Endothelial cell of umbilical vein (primary cell): ENCODE data around the gene REG3G. TPM values are rescaled to one million over a fixed set of nuclear protein-coding genes. Genes with fewer than 3 reads are reported as not detected.

ENCODE experiments used
- BruUV-seq: library from RNA; stranded (reverse); fragments of 400-500 nt; replicated peaks from 2 replicates; lab custom pipeline; 2021; lab: Mats Ljungman, UMichigan
- CTCF ChIA-PET: fragments of 300-600, 350-600 bp; sonication (Branson Sonifier 250); formaldehyde crosslinking; loops from one replicate; lab custom pipeline; 2021; ENCODE audit warnings: antibody characterized with exemption, inconsistent platforms; lab: Charles Lee
- POLR2A ChIA-PET: fragments of 300-600, 350-600 bp; sonication (Branson Sonifier 250); formaldehyde crosslinking; loops from one replicate; lab custom pipeline; 2021; ENCODE audit warnings: antibody characterized with exemption, inconsistent platforms; lab: Charles Lee
- DNase-seq: peaks from one replicate; pipeline ENCODE4 v3.0.0-alpha.2; 2011; ENCODE audit warnings: low read depth, low spot score
- FAIRE-seq: peaks from 2 replicates; lab custom pipeline; 2011; peaks lifted over from hg19 to GRCh38; lab: Jason Lieb, UNC
- H2AFZ ChIP-seq: 2 replicates; pipeline ENCODE4 v1.6.0; 2012; ENCODE audit warnings: low read depth, low read length, control low read depth, inconsistent platforms
- H3K27ac ChIP-seq: 2 replicates; pipeline ENCODE4 v1.5.1; 2011; ENCODE audit warnings: low read depth, mild to moderate bottlenecking, control low read depth, low read length, moderate library complexity; ENCODE audit not compliant: insufficient read depth
- H3K27me3 ChIP-seq, 2 experiments: 2 replicates each; pipeline versions ENCODE4 v1.6.0 to v1.6.1; 2011; ENCODE audit warnings: low read length in 2 of 2, mixed read lengths in 1 of 2; ENCODE audit not compliant: control insufficient read depth in 2 of 2, insufficient read depth in 2 of 2
- H3K36me3 ChIP-seq, 2 experiments: 2 replicates in 1 of 2; 3 replicates in 1 of 2; pipeline ENCODE4 v1.5.1; 2011; ENCODE audit warnings: low read length in 2 of 2, mild to moderate bottlenecking in 1 of 2, moderate library complexity in 1 of 2; ENCODE audit not compliant: control insufficient read depth in 2 of 2, insufficient read depth in 2 of 2; ENCODE audit errors: extremely low read depth in 1 of 2
- H3K4me1 ChIP-seq: 3 replicates; pipeline ENCODE4 v1.5.1; 2011; ENCODE audit warnings: mild to moderate bottlenecking, low read length; ENCODE audit not compliant: control insufficient read depth, insufficient read depth; ENCODE audit errors: extremely low read depth
- H3K4me2 ChIP-seq: 2 replicates; pipeline ENCODE4 v1.6.1; 2011; ENCODE audit warnings: low read length, control low read depth, mixed read lengths; ENCODE audit not compliant: insufficient read depth
- H3K4me3 ChIP-seq, 3 experiments: fragments of 200-600 bp in 1 of 3; sonication (generic), shearing (Covaris generic) in 1 of 3; replicated peaks in 1 of 3; 2 replicates each; pipeline ENCODE4 v1.5.1; 2011 to 2016; ENCODE audit warnings: control low read depth in 3 of 3, low read length in 3 of 3, mild to moderate bottlenecking in 2 of 3, inconsistent platforms in 1 of 3, low read depth in 1 of 3, moderate library complexity in 1 of 3; ENCODE audit not compliant: insufficient read depth in 1 of 3
- H3K79me2 ChIP-seq: 2 replicates; pipeline ENCODE4 v1.6.0; 2012; ENCODE audit warnings: low read length, inconsistent platforms; ENCODE audit not compliant: control insufficient read depth, insufficient read depth
- H3K9ac ChIP-seq: replicated peaks from 2 replicates; pipeline ENCODE3; 2011; ENCODE audit warnings: low read length, control low read depth; ENCODE audit not compliant: insufficient read depth; ENCODE audit errors: extremely low read depth
- H3K9me1 ChIP-seq: replicated peaks from 3 replicates; pipeline ENCODE4 v1.6.0; 2011; ENCODE audit warnings: mild to moderate bottlenecking, low read length; ENCODE audit not compliant: control insufficient read depth, insufficient read depth; ENCODE audit errors: extremely low read depth
- H3K9me3 ChIP-seq: replicated peaks from 2 replicates; pipeline ENCODE4 v1.5.1; 2012; ENCODE audit warnings: low read length, inconsistent platforms; ENCODE audit not compliant: control insufficient read depth, insufficient read depth
- H4K20me1 ChIP-seq: replicated peaks from 2 replicates; pipeline ENCODE3; 2011; ENCODE audit warnings: mild to moderate bottlenecking, low read length; ENCODE audit not compliant: control insufficient read depth, insufficient read depth; ENCODE audit errors: extremely low read depth
- EZH2 ChIP-seq: IDR thresholded peaks from 2 replicates; pipeline ENCODE4 v1.6.1; 2012; ENCODE audit warnings: borderline replicate concordance, low read depth, mild to moderate bottlenecking, moderate library complexity, low read length, inconsistent platforms; ENCODE audit not compliant: severe bottlenecking
- FOS ChIP-seq: IDR thresholded peaks from 2 replicates; pipeline ENCODE4 v1.6.1; 2011; ENCODE audit warnings: mild to moderate bottlenecking, low read length, moderate library complexity, borderline replicate concordance; ENCODE audit not compliant: insufficient read depth
- GATA2 ChIP-seq: IDR thresholded peaks from 2 replicates; pipeline ENCODE4 v1.7.0; 2011; ENCODE audit warnings: low read depth, mild to moderate bottlenecking, moderate library complexity, mixed read lengths, low read length; ENCODE audit not compliant: insufficient read length, insufficient read depth
- JUN ChIP-seq: IDR thresholded peaks from 2 replicates; pipeline ENCODE4 v1.6.1; 2011; ENCODE audit warnings: borderline replicate concordance, low read depth; ENCODE audit not compliant: insufficient read length, insufficient read depth
- MYC ChIP-seq: IDR thresholded peaks from one replicate; pipeline ENCODE4 v1.6.1; 2011; ENCODE audit warnings: mild to moderate bottlenecking, low read depth, low read length
- POLR2A ChIP-seq: IDR thresholded peaks from 2 replicates; pipeline ENCODE4 v1.6.1; 2012; ENCODE audit warnings: low read depth, mild to moderate bottlenecking, control low read depth, low read length
- POLR2AphosphoS5 ChIP-seq: IDR thresholded peaks from 2 replicates; pipeline ENCODE4 v1.6.1; 2012; ENCODE audit warnings: low read depth, mild to moderate bottlenecking, control low read depth, low read length, moderate library complexity; ENCODE audit not compliant: insufficient read depth
- dilution Hi-C: fragments of 300-500 bp; cut with MboI; formaldehyde crosslinking; loops from one replicate; pipeline ENCODE4 v1.15.0; 2019; ENCODE audit warnings: low sequenced_read_pairs; ENCODE audit not compliant: extremely low pct_ligation_motif_present
- intact Hi-C: fragments of 100-400 bp; cut with micrococcal nuclease; formaldehyde crosslinking; loops from one replicate; pipeline ENCODE4 v1.10.0; 2022
- polyA plus RNA-seq, 4 experiments: library from polyadenylated mRNA; depleted of rRNA in 3 of 4; stranded (reverse) in 3 of 4; unstranded in 1 of 4; fragments of >200 nt; gene quantifications; 2 replicates each; pipeline versions ENCODE4 v1.2.1 to v1.2.3, GENCODE V29; 2011 to 2012; ENCODE audit warnings: missing spikeins in 1 of 4
- total RNA-seq: library from RNA; stranded (reverse); gene quantifications from 2 replicates; pipeline ENCODE4 v1.2.3, GENCODE V29; 2021
- TF ChIP-seq, protein P1 (sequence below), 2 donors: IDR thresholded peaks; 1 replicate in 1 of 2; 2 replicates in 1 of 2; pipeline ENCODE4 v1.5.1; 2011; ENCODE audit warnings: low read length in 2 of 2, mild to moderate bottlenecking in 2 of 2, moderate library complexity in 2 of 2, control low read depth in 1 of 2, inconsistent platforms in 1 of 2, low read depth in 1 of 2; ENCODE audit not compliant: insufficient read depth in 1 of 2; ENCODE audit errors: extremely low read depth in 1 of 2
- TF ChIP-seq, protein P2 (sequence below): IDR thresholded peaks from 2 replicates; pipeline ENCODE4 v1.6.1; 2011; ENCODE audit not compliant: insufficient read depth, insufficient read length

REG3G gene
- total and polyA plus RNA-seq, 2 donors (not counting 3 experiments of a cell fraction or from before 2014, with no cell fraction given): not detected

DNA sequence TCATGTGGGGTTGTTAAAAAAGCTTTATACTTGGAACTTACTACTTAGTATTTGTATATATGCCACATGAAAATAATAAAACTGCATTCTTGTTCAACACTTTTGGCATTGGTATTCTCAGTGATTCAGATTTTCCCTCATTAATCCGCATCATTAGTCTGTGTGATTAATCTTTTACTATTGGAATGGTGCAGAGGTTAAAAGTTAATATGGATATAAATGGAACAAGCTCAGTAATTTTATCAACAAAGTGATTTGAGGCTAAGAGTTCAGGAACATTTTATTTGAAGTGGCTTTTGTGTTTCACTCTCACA, 45.4 kb upstream of the REG3G start:
- no TSS peak for BruUV-seq
- intact Hi-C loops (no loop called here), dilution Hi-C loops (no loop called here)
- Histone ChIP-seq H3K27me3 (no peaks in the 10 kb centered on the region), H3K4me1 (no peaks in the 10 kb centered on the region), H3K27ac (no peak overlapping the region), H3K36me3 (no peaks in the 10 kb centered on the region), H3K9ac (no peak overlapping the region), H3K79me2 (no peaks in the 10 kb centered on the region), H2AFZ (no peak overlapping the region), H3K9me3 (no peaks in the 10 kb centered on the region), H4K20me1 (no peaks in the 10 kb centered on the region), H3K4me3 (no peak overlapping the region), H3K9me1 (no peaks in the 10 kb centered on the region), H3K4me2 (no peak overlapping the region)
- CTCF ChIA-PET: interaction anchor here (1.1 to 2.4 kb wide), 3 partner anchors 11 to 307 kb away, joined by 4 to 21 read pairs (median 4); no protein-coding TSS in a partner anchor
- no peak for FAIRE-seq
- TF ChIP-seq MYC (no peak), POLR2A (no peak), POLR2AphosphoS5 (no peak), JUN (no peak), EZH2 (no peak), FOS (no peak), GATA2 (no peak)
- TF ChIP-seq, protein P1, sequence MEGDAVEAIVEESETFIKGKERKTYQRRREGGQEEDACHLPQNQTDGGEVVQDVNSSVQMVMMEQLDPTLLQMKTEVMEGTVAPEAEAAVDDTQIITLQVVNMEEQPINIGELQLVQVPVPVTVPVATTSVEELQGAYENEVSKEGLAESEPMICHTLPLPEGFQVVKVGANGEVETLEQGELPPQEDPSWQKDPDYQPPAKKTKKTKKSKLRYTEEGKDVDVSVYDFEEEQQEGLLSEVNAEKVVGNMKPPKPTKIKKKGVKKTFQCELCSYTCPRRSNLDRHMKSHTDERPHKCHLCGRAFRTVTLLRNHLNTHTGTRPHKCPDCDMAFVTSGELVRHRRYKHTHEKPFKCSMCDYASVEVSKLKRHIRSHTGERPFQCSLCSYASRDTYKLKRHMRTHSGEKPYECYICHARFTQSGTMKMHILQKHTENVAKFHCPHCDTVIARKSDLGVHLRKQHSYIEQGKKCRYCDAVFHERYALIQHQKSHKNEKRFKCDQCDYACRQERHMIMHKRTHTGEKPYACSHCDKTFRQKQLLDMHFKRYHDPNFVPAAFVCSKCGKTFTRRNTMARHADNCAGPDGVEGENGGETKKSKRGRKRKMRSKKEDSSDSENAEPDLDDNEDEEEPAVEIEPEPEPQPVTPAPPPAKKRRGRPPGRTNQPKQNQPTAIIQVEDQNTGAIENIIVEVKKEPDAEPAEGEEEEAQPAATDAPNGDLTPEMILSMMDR (IDR thresholded peaks at IDR 0.05; ENCODE audit: extremely low read depth in 1 of 2, insufficient read depth in 1 of 2, low read depth in 1 of 2, low read length in 2 of 2): no peak
- TF ChIP-seq, protein P2, sequence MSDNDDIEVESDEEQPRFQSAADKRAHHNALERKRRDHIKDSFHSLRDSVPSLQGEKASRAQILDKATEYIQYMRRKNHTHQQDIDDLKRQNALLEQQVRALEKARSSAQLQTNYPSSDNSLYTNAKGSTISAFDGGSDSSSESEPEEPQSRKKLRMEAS: no peak
- no peak for DNase-seq
- POLR2A ChIA-PET: no interaction called here
